GM19025 (cell line): Measurements from ENCODE around the gene BRD1.

ENCODE experiments used
- ATAC-seq: cut with Tn5 transposase; IDR thresholded peaks from one replicate; pipeline ENCODE4 v1.9.1; 2021; ENCODE audit warnings: mild to moderate bottlenecking, low read depth, moderate library complexity; ENCODE audit not compliant: unreplicated experiment

BRD1 gene

GRCh38 chr22:49803737-49804375, 23.8 kb downstream of the BRD1 start:
- no peak for ATAC-seq

GRCh38 chr22:49803134-49803533, 24.5 kb downstream of the BRD1 start:
- no peak for ATAC-seq

DNA sequence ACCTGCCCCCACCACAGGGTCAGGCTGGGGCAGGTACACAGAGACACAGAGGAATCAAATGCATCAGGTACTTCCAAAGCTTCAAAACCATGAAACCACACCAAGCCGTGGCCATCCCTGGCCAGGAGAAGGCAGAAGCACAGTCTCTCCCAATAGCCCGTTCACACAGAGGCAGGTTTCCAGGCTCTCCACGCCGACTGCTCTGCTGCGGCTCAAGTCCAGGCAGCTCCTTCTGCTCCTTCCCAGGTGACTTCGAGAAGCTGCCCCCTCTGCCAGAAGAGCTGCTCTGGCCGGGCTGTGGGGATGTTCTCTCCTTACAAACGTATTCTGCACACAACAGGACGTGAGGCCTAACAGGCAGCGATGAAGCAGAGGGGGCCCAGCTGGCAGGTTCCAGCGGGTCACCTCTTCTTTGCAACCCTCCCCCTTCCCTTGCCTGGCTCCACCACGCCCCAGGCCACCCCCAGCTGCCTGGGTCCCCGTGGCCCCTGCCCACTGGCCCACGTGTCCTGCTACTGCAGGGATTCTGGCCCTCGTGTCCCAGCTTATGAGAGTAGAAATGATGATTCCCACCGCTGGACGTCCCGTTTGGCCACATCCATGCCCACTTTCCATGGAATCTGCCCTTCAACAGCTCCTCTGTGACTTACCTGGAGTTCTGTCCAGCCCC, 26.1 kb downstream of the BRD1 start:
- no peak for ATAC-seq

DNA sequence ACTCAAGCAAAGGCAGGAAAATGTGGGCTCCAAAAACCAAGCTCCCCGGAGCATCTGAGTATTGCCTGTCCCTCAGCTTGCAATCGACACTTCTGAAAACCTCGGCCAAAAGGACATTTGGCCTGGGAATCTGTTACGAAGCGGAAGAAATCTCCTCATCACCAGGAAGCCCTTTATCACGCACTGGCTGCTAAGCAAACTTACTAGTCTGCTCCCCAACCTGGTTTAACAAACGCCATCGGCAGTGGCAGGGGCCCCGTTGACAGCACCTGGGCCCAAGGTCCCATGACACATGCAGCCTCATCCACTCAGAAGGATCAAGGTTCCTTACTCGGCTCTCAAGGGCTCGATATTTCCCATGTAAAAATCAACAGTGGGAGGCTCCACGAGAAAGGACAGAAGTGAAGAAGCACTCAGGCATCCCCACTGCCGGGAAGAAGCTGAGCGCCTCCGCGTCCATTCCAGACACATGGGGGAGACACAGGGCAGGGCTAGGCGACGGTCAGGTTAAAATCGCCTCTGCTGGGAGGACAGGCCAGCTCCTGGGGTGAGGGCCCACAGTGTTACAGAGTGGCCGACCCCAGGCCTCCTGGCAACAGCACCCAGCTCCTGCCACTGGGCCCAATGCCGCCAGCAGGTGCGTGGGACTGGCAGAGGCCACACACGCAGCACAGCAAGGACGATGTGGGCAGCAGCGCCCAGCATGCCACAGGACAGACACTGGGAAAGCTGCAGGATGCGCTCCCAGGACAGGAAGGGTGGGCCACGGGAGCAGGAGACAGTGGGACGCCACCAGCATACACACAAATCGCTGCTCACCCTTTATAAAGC, 27.1 kb downstream of the BRD1 start:
- ATAC-seq = no peak

DNA sequence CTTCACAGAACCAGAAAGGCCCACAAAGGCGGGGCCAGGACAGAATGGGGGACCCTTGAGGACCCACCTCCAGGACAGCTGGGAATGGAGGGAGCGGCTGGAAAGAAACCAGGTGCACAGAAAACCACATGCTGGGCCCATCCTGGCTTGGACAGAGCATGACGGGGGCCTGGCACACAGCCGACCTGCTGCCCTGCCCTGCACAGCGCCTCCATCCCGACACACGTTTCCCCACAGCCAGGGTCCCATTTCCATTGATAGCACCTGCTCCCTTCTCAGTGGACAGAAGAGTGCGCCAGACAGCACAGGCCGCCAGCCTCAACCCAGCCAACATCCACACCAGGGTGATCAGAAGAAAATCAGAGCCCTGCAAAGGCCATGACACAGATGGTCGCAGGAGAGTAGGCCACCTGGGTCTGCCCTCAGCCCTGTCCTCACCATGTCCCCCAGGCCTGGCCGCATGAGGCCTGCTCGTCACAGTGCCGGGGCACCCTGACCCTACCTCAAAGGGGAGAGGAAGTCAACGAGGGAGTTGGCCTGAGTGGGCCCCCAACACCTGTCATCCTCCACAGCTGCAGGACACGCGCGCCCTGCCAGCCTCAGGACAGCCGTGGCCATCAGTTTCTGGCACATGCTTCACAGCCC, 28.1 kb downstream of the BRD1 start:
- ATAC-seq = no peak

GRCh38 chr22:49798486-49799151, 29.1 kb downstream of the BRD1 start:
- ATAC-seq = no peak

GRCh38 chr22:49797706-49798105, 30.0 kb downstream of the BRD1 start:
- no peak for ATAC-seq

DNA sequence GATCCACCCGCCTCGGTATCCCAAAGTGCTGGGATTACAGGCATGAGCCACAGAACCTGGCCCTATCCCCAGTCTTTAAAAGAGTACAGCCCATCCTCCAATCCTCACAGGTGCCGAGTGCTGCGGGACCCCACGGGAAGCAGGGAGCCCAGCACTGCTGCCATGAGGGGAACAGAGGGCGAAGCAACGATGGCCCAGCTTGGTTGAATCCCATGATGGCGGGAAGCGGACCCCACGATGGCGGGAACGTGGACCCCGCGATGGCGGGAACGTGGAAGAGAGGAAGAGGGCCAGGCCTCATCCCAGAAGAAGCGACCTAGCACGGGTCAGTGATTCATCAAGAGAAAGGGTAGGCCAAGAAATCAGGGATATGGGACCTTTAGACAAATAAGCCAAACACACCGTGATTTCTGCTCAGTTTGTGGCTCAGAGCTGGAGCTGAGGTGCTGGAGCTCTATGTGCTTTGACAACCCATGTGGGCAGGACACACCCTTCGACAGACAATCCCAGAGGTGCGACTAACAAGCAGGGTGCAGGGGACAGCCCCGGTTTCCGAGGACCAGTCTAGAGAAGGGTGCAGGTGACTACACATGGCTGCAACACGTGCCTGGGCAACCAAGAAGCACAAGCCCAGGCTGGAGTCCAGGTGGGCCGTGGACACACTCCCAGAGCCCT, 30.9 kb downstream of the BRD1 start:
- no peak for ATAC-seq

DNA sequence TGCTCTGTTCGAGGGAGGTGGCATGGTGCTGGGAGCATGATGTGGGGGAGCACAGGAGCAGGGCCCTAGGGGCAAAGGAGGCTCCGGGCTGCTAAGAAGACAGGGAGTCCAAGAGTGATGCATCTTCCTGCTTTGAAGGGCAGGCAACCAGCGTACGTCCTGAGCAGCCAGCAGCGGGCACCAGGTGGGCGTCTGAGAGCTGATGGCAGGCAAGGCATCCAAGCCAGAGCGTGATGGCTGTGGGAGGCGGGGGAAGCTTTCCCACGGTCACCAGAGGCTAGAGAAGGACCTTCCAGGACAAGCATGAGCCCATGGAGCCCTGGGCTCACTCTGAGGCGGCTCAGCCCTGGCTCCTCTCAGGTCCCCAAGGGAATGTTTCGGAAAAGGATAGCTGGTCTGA, 32.2 kb downstream of the BRD1 start:
- ATAC-seq = no peak

GRCh38 chr22:49793871-49794270, 33.8 kb downstream of the BRD1 start:
- no peak for ATAC-seq

GRCh38 chr22:49793296-49793695, 34.4 kb downstream of the BRD1 start:
- ATAC-seq = no peak

DNA sequence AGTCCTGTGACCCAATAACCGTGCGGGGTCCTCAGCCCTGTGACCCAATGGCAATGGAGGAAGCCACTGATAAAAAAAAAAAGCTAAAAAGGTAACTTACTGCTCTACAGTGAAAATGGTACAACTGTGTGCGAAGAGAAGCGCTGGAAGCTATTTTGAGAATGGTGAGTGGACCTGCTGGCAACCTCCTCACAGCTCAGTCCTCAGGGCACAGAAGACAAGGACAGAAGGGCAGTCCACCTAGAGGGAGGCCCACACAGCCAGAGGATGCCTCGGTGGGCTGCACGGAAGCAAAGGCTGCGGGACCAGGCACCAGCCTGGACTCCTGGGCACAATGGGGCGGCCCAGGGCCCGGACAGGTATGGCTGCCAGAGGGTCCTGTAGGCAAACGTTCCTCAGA, 35.6 kb downstream of the BRD1 start:
- no peak for ATAC-seq

DNA sequence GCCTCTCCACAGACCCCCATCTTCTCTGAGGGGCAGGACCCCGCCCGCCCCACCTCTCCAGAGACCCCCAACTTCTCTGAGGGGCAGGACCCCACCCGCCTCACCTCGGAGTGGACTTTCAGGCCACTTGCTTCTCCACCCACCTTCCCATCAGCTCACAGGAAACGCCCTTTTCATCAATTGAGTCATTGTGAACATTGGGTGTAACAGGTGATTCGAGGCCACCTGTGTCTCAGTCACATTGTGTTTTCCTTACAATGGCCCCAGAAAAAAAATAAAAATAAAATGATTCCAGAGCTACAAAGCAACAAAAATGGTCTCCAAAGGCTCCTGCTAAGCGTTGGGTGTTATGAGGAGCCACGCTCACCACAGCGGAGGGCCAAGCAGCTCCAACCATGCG, 36.0 kb downstream of the BRD1 start:
- ATAC-seq = no peak

GRCh38 chr22:49790912-49791311, 36.8 kb downstream of the BRD1 start:
- ATAC-seq = no peak

- no peak for ATAC-seq
Measured at GRCh38 chr22:49789289-49790141, 38.2 kb downstream of the BRD1 start.

DNA sequence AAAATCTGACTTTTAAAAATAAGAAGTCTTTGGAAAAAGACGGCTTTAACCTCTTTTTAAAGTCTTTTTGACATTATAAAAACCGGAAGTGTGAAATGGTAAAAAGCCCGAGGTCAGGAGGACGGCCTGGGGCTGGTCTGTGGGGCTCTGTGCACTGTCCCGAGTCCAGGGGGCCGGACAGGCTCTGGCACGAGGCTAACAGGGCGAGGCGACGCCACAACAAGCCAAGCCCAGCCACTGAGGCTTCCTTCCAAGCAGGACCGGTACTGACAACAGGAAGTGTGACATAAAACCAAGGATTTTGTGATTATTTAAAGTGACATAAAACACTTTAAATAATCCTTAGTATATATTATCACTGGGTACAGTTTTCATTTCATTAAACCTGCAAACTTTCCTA, 39.2 kb downstream of the BRD1 start:
- no peak for ATAC-seq

GRCh38 chr22:49787861-49788260, 39.8 kb downstream of the BRD1 start:
- no peak for ATAC-seq

- no peak for ATAC-seq
Measured at GRCh38 chr22:49786976-49787706, 40.5 kb downstream of the BRD1 start.
